ENCODE results near the gene HOXA11.

HOXA11 gene

DNA sequence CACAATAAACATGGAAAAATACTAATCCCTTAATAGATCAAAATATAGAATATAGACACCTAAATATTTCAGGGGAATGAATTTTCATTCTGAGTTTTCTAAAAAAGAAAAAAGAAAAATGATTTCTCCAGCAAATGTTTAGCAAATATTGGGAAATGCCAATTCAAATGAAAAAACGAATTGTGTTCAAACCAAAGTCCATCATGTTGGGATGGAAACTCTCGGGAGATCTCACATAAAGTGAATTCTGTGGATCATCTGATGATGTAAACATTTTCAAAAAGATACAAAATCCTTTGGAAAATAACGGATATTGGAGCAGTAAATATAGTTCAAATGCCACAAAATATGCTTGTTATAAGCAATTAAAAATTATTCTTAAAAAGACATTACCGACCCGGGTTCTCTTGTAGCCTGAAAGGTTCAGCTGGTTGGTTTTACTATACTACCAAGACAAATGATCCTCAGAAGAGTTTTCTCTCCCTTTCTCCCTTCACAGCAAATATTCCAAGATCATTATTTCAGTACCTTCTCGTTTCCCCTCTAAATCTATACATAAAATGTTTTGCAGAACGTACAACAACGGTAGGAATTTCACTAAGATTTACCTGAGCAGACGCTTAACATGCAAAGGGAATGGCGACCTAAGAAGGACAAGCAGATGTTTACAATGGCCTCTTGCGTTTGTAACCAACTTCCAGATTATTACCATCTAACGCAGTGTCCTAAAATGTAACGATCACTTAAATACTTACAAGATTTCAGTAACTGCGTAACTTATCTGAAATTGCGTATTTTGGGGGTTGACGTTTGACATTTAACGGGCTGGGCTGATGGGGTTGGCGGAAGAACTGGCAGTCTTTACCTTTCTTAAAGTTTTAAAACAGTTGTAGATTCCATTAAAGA, 12.4 kb upstream of the HOXA11 start:
- H3K36me3 Mint-ChIP-seq (ENCODE audit: low read depth) = no peaks in the 10 kb centered on the region
- peaks cover 22% of the 10 kb centered on the region for H3K4me1 Mint-ChIP-seq
- no peaks in the 10 kb centered on the region for H3K9me3 Mint-ChIP-seq
- H3K27me3 Mint-ChIP-seq (ENCODE audit: low read depth) = peaks cover 98% of the 10 kb centered on the region
- TF ChIP-seq, protein P1, sequence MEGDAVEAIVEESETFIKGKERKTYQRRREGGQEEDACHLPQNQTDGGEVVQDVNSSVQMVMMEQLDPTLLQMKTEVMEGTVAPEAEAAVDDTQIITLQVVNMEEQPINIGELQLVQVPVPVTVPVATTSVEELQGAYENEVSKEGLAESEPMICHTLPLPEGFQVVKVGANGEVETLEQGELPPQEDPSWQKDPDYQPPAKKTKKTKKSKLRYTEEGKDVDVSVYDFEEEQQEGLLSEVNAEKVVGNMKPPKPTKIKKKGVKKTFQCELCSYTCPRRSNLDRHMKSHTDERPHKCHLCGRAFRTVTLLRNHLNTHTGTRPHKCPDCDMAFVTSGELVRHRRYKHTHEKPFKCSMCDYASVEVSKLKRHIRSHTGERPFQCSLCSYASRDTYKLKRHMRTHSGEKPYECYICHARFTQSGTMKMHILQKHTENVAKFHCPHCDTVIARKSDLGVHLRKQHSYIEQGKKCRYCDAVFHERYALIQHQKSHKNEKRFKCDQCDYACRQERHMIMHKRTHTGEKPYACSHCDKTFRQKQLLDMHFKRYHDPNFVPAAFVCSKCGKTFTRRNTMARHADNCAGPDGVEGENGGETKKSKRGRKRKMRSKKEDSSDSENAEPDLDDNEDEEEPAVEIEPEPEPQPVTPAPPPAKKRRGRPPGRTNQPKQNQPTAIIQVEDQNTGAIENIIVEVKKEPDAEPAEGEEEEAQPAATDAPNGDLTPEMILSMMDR (IDR thresholded peaks at IDR 0.05; ENCODE audit: unreplicated experiment in 3 of 3) = no peak
- no peak overlapping the region for H3K4me3 Mint-ChIP-seq
- H3K27ac Mint-ChIP-seq = no peak overlapping the region

DNA sequence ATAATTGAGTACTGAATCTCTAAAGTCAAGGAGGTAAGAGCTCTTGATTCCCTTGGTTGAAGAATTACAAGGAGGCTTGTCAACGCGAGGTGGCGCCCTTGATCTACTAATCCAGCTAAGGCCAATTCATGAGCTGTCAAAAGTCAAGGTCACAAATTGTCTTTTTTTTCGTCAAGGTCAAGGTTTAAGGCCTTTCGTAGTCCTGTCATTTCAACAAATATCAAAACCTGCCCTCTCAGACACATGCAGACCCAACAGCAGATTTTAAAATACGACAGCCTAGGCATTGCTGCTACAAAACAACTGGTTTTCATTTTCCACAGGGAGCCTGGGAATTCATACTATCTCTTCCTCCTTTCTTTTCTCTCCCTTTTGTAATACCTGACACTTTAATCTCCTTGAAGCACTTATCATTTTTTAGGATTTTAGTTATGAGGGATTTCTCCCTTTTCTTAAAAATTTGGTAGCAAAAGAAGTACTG, 11.3 kb upstream of the HOXA11 start:
- Mint-ChIP-seq H3K9me3 (no peaks in the 10 kb centered on the region), H3K27ac (no peak overlapping the region), H3K27me3 (ENCODE audit: low read depth) (peaks cover 98% of the 10 kb centered on the region), H3K4me3 (no peak overlapping the region), H3K36me3 (ENCODE audit: low read depth) (no peaks in the 10 kb centered on the region), H3K4me1 (peaks cover 20% of the 10 kb centered on the region)
- TF ChIP-seq, protein P1 (IDR thresholded peaks at IDR 0.05; ENCODE audit: unreplicated experiment in 3 of 3) = peak; percentile 86 to 89 (median 89)

DNA sequence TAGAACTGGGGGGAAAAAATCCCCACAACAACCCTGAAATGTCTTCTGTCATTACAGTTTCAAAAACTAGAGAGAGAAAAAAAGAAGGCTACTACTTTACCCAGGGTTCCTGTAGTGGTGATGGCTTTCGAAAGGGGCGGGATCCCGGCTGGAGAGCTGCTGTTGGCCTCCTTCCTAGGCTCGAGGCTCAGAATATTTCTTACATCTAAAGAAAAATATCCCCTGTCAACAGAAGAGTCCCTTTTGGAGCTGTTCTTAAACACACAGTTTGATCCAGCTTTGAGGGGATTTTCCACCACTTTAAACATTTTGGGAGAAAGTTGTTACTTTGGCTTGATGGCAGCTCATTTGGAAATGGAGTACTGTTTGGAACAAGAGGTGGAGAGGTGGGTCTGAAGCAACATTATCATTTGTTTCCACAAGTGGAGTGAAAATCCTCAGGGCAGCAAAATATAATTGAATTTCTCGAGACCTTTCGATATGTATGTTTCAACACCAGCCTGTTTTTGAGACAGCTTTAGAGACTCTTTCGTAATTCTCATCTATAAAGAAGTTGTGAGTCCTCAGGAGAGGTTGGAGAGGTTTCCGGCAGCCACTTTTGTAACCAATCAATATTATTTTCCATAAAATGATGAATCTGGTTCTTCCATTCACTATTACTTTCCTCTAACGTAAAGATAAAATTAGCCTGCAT, 9.8 kb upstream of the HOXA11 start:
- TF ChIP-seq, protein P1 (IDR thresholded peaks at IDR 0.05; ENCODE audit: unreplicated experiment in 3 of 3) = no peak
- H3K27me3 Mint-ChIP-seq (ENCODE audit: low read depth) = peaks cover 98% of the 10 kb centered on the region
- no peaks in the 10 kb centered on the region for H3K36me3 Mint-ChIP-seq (ENCODE audit: low read depth)
- peaks cover 17% of the 10 kb centered on the region for H3K4me1 Mint-ChIP-seq
- H3K9me3 Mint-ChIP-seq = no peaks in the 10 kb centered on the region
- H3K27ac Mint-ChIP-seq = no peak overlapping the region
- H3K4me3 Mint-ChIP-seq = no peak overlapping the region

DNA sequence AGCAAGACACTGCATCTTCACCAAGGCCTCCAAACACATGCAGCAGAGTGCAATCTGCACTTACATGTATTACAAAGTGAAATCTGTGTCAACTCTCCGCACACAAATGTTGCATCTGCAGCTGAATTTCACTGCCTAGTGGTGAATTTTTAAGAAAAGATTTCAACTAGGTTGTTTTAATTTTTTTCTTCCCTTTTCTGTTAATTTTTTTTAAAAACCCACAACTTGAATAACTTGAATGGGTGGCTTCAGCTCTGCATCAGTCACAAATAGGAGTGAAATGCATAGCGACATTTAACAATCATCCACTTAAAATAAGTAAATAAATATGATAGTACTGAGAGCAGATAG, 8.9 kb upstream of the HOXA11 start:
- Mint-ChIP-seq H3K27me3 (ENCODE audit: low read depth) (peaks cover 100% of the 10 kb centered on the region), H3K9me3 (no peaks in the 10 kb centered on the region), H3K36me3 (ENCODE audit: low read depth) (no peaks in the 10 kb centered on the region), H3K4me3 (peak overlapping the region in 2 of 3 experiments; percentile 56 to 57), H3K27ac (peak overlapping the region in 1 of 3 experiments; percentile 40), H3K4me1 (peaks cover 22% of the 10 kb centered on the region)
- TF ChIP-seq, protein P1 (IDR thresholded peaks at IDR 0.05; ENCODE audit: unreplicated experiment in 3 of 3) = no peak

DNA sequence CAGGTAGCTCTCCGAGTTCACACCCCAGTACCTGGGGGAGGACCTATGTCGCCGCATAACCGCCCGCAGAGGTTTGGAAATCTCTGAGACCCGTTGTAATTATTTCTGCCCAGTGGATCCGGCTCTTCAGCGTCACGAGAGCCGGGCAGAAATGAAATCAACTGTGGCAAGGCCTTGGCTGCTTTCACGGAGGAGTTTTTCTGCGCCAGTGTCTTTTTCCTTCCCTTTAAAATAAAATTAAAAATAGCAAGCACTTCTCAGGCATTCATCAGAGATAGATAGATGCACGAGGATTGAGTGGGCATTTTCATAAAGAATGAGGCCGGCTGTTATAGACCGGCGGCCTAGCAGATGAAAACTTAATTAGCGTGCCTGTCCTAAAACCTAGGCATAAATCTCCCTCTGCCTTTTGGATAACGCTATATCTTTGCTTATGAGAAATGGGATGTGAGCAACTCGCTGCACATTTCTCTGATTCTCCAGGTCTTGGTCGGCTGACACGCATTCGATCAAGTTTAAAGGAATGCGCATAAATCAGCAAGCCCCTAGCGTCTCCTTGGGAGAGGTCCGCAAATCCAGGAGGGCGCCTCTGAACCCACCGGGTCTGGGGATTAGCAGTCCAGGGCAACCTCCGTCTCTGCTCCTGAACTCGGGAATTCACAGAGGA, 8.4 kb upstream of the HOXA11 start:
- H3K27me3 Mint-ChIP-seq (ENCODE audit: low read depth) = peaks cover 100% of the 10 kb centered on the region
- no peaks in the 10 kb centered on the region for H3K9me3 Mint-ChIP-seq
- peak overlapping the region; percentile 31 to 57 (median 56) for H3K4me3 Mint-ChIP-seq
- TF ChIP-seq, protein P1 (IDR thresholded peaks at IDR 0.05; ENCODE audit: unreplicated experiment in 3 of 3) = no peak
- H3K36me3 Mint-ChIP-seq (ENCODE audit: low read depth) = no peaks in the 10 kb centered on the region
- peaks cover 26% of the 10 kb centered on the region for H3K4me1 Mint-ChIP-seq
- peak overlapping the region in 1 of 3 experiments; percentile 40 for H3K27ac Mint-ChIP-seq
